ENCODE results near the gene CTXN1.
A peak's percentile ranks its signal among the peaks of the same experiment; 100 is the strongest.

CTXN1 gene

GRCh38 chr19:7926021-7926726 is at the start of gene CTXN1:
TSS of gene CTXN1 (minus strand) at chr19:7926135. CDS start at chr19:7925538, 597 bp downstream.
- H3K36me3 Mint-ChIP-seq (ENCODE audit: low read depth) = peaks cover 8% of the 10 kb centered on the region
- H3K27ac Mint-ChIP-seq = peak within 1 kb of the TSS; percentile 77
- peak within 1 kb of the TSS; percentile 82 for H3K4me3 Mint-ChIP-seq
- DNase-seq (ENCODE audit: low spot score) = peak; percentile 67
- H3K27me3 Mint-ChIP-seq (ENCODE audit: low read depth) = no peaks in the 10 kb centered on the region
- H3K4me1 Mint-ChIP-seq (ENCODE audit: low read depth) = peaks cover 10% of the 10 kb centered on the region
- no peaks in the 10 kb centered on the region for H3K9me3 Mint-ChIP-seq

GRCh38 chr19:7975037-7975436 is 49.1 kb upstream of the CTXN1 start:
- H3K27ac Mint-ChIP-seq = no peak overlapping the region
- no peak overlapping the region for H3K4me3 Mint-ChIP-seq
- DNase-seq (ENCODE audit: low spot score) = no peak
- no peaks in the 10 kb centered on the region for H3K4me1 Mint-ChIP-seq (ENCODE audit: low read depth)
- no peaks in the 10 kb centered on the region for H3K9me3 Mint-ChIP-seq
- no peaks in the 10 kb centered on the region for H3K27me3 Mint-ChIP-seq (ENCODE audit: low read depth)
- peaks cover 10% of the 10 kb centered on the region for H3K36me3 Mint-ChIP-seq (ENCODE audit: low read depth)

- no peak overlapping the region for H3K4me3 Mint-ChIP-seq
- peaks cover 10% of the 10 kb centered on the region for H3K36me3 Mint-ChIP-seq (ENCODE audit: low read depth)
- H3K4me1 Mint-ChIP-seq (ENCODE audit: low read depth) = no peaks in the 10 kb centered on the region
- no peaks in the 10 kb centered on the region for H3K27me3 Mint-ChIP-seq (ENCODE audit: low read depth)
- no peak for DNase-seq (ENCODE audit: low spot score)
- no peaks in the 10 kb centered on the region for H3K9me3 Mint-ChIP-seq
- no peak overlapping the region for H3K27ac Mint-ChIP-seq
These were observed 47.9 kb upstream of the CTXN1 start for GRCh38 chr19:7973883-7974282.

- DNase-seq (ENCODE audit: low spot score) = no peak
- Mint-ChIP-seq H3K36me3 (ENCODE audit: low read depth) (peaks cover 16% of the 10 kb centered on the region), H3K9me3 (no peaks in the 10 kb centered on the region), H3K4me3 (no peak overlapping the region), H3K27me3 (ENCODE audit: low read depth) (no peaks in the 10 kb centered on the region), H3K27ac (no peak overlapping the region), H3K4me1 (ENCODE audit: low read depth) (no peaks in the 10 kb centered on the region)
These were observed 45.9 kb upstream of the CTXN1 start for GRCh38 chr19:7971553-7972520.

- no peaks in the 10 kb centered on the region for H3K27me3 Mint-ChIP-seq (ENCODE audit: low read depth)
- peaks cover 21% of the 10 kb centered on the region for H3K36me3 Mint-ChIP-seq (ENCODE audit: low read depth)
- no peak overlapping the region for H3K4me3 Mint-ChIP-seq
- no peak for DNase-seq (ENCODE audit: low spot score)
- H3K27ac Mint-ChIP-seq = no peak overlapping the region
- no peaks in the 10 kb centered on the region for H3K4me1 Mint-ChIP-seq (ENCODE audit: low read depth)
- H3K9me3 Mint-ChIP-seq = no peaks in the 10 kb centered on the region
These were observed 44.9 kb upstream of the CTXN1 start for GRCh38 chr19:7970716-7971448.

- H3K27me3 Mint-ChIP-seq (ENCODE audit: low read depth) = no peaks in the 10 kb centered on the region
- no peak for DNase-seq (ENCODE audit: low spot score)
- peaks cover 23% of the 10 kb centered on the region for H3K36me3 Mint-ChIP-seq (ENCODE audit: low read depth)
- no peak overlapping the region for H3K4me3 Mint-ChIP-seq
- H3K27ac Mint-ChIP-seq = no peak overlapping the region
- H3K4me1 Mint-ChIP-seq (ENCODE audit: low read depth) = no peaks in the 10 kb centered on the region
- H3K9me3 Mint-ChIP-seq = no peaks in the 10 kb centered on the region
These were observed 43.6 kb upstream of the CTXN1 start for GRCh38 chr19:7969555-7969939.

- no peak overlapping the region for H3K27ac Mint-ChIP-seq
- no peak for DNase-seq (ENCODE audit: low spot score)
These were observed 43.0 kb upstream of the CTXN1 start for GRCh38 chr19:7968796-7969554.

GRCh38 chr19:7968008-7968795 is 42.3 kb upstream of the CTXN1 start:
- H3K4me1 Mint-ChIP-seq (ENCODE audit: low read depth) = no peaks in the 10 kb centered on the region
- H3K27ac Mint-ChIP-seq = no peak overlapping the region
- no peak overlapping the region for H3K4me3 Mint-ChIP-seq
- no peaks in the 10 kb centered on the region for H3K27me3 Mint-ChIP-seq (ENCODE audit: low read depth)
- no peak for DNase-seq (ENCODE audit: low spot score)
- no peaks in the 10 kb centered on the region for H3K9me3 Mint-ChIP-seq
- H3K36me3 Mint-ChIP-seq (ENCODE audit: low read depth) = peaks cover 19% of the 10 kb centered on the region

More at GRCh38 chr19:7968796-7969554, 43.0 kb upstream of the CTXN1 start:
- Mint-ChIP-seq H3K4me1 (ENCODE audit: low read depth) (no peaks in the 10 kb centered on the region), H3K36me3 (ENCODE audit: low read depth) (peaks cover 26% of the 10 kb centered on the region), H3K27me3 (ENCODE audit: low read depth) (no peaks in the 10 kb centered on the region), H3K9me3 (no peaks in the 10 kb centered on the region), H3K4me3 (no peak overlapping the region)

- no peaks in the 10 kb centered on the region for H3K27me3 Mint-ChIP-seq (ENCODE audit: low read depth)
- H3K36me3 Mint-ChIP-seq (ENCODE audit: low read depth) = peaks cover 25% of the 10 kb centered on the region
- no peak overlapping the region for H3K4me3 Mint-ChIP-seq
- H3K27ac Mint-ChIP-seq = no peak overlapping the region
- no peak for DNase-seq (ENCODE audit: low spot score)
- H3K9me3 Mint-ChIP-seq = no peaks in the 10 kb centered on the region
- no peaks in the 10 kb centered on the region for H3K4me1 Mint-ChIP-seq (ENCODE audit: low read depth)
These were observed 40.2 kb upstream of the CTXN1 start for GRCh38 chr19:7965921-7966665.

- Mint-ChIP-seq H3K4me1 (ENCODE audit: low read depth) (no peaks in the 10 kb centered on the region), H3K36me3 (ENCODE audit: low read depth) (peaks cover 22% of the 10 kb centered on the region), H3K4me3 (no peak overlapping the region)
These were observed 39.4 kb upstream of the CTXN1 start for GRCh38 chr19:7965259-7965841.

GRCh38 chr19:7963566-7963965 is 37.6 kb upstream of the CTXN1 start:
- Mint-ChIP-seq H3K36me3 (ENCODE audit: low read depth) (peaks cover 24% of the 10 kb centered on the region), H3K27me3 (ENCODE audit: low read depth) (no peaks in the 10 kb centered on the region), H3K4me3 (no peak overlapping the region), H3K9me3 (no peaks in the 10 kb centered on the region), H3K4me1 (ENCODE audit: low read depth) (no peaks in the 10 kb centered on the region), H3K27ac (no peak overlapping the region)
- DNase-seq (ENCODE audit: low spot score) = no peak

More at GRCh38 chr19:7965259-7965841, 39.4 kb upstream of the CTXN1 start:
- H3K27ac Mint-ChIP-seq = no peak overlapping the region
- DNase-seq (ENCODE audit: low spot score) = no peak
- H3K9me3 Mint-ChIP-seq = no peaks in the 10 kb centered on the region
- no peaks in the 10 kb centered on the region for H3K27me3 Mint-ChIP-seq (ENCODE audit: low read depth)

Measured in T-helper 2 cell treated with Interferon-gamma antibody and Interleukin-4, amounts not matched to agents 5 μg/mL and 100 μg/mL, for 36 hours (primary cell).